ENCODE data around the gene SLC25A53. TPM values are rescaled to one million over a fixed set of nuclear protein-coding genes. Genes with fewer than 3 reads are reported as not detected.

Gene SLC25A53
- total and polyA plus RNA-seq, 2 of the 4 experiments (the other 2 are of a cell fraction), result 3.7 to 5.9 TPM

- Histone ChIP-seq H3K56ac (ENCODE audit: extremely low read depth, insufficient read depth, low read length) (no peak overlapping the region), H3K23ac (ENCODE audit: low read depth, low read length) (no peak overlapping the region), H3K4ac (ENCODE audit: low read depth, low read length) (no peak overlapping the region), H4K91ac (ENCODE audit: insufficient read depth, low read depth, low read length) (no peak overlapping the region), H3K36me3 (ENCODE audit: control insufficient read depth, insufficient read depth, low read length) (no peaks in the 10 kb centered on the region), H4K8ac (ENCODE audit: low read depth in 2 of 2, low read length in 2 of 2) (no peak overlapping the region), H3K27me3 (ENCODE audit: control insufficient read depth, insufficient read depth, low read length) (peaks cover 3% of the 10 kb centered on the region; the same call in 1 of the 2 replicates), H4K20me1 (ENCODE audit: insufficient read depth, low read length) (no peaks in the 10 kb centered on the region), H2AK5ac (ENCODE audit: low read depth, low read length) (no peak overlapping the region), H3K4me1 (ENCODE audit: control insufficient read depth, insufficient read depth, low read length) (peaks cover 2% of the 10 kb centered on the region; the same call in 1 of the 2 replicates), H2BK120ac (ENCODE audit: low read depth, low read length) (no peak overlapping the region), H3K9me1 (ENCODE audit: insufficient read depth, low read length) (0 out of 2 replicates have a peak, but pooled peaks cover 4% of the 10 kb centered on the region), H2BK20ac (ENCODE audit: low read depth, low read length) (no peak overlapping the region), H3K4me3 (ENCODE audit: insufficient read depth, low read depth, low read length) (no peak overlapping the region), H4K5ac (ENCODE audit: low read depth, low read length) (no peak overlapping the region), H3K14ac (replicated peaks; ENCODE audit: low read depth, low read length) (no peak overlapping the region), H3K9ac (ENCODE audit: low read depth, low read length) (no peak overlapping the region), H3K79me1 (ENCODE audit: low read depth in 1 of 2, low read length in 2 of 2) (0 out of 4 replicates have a peak, but pooled peaks cover 0 to 11% of the 10 kb centered on the region in 2 experiments), H3K9me3 (ENCODE audit: control insufficient read depth, insufficient read depth, low read length) (no peaks in the 10 kb centered on the region), H2AK9ac (replicated peaks; ENCODE audit: low read depth, low read length, poor library complexity) (no peak overlapping the region), H3K27ac (ENCODE audit: insufficient read depth, low read length) (no peak overlapping the region), H3K4me2 (ENCODE audit: low read depth, low read length) (no peak overlapping the region), H3K18ac (ENCODE audit: low read depth, low read length) (no peak overlapping the region), H2AFZ (replicated peaks; ENCODE audit: low read length, poor library complexity) (no peak overlapping the region), H2BK15ac (ENCODE audit: low read depth, low read length) (no peak overlapping the region), H2BK5ac (ENCODE audit: low read depth, low read length, poor library complexity, severe bottlenecking) (no peak overlapping the region)
- ChIA-PET POLR2A (ENCODE audit: unreplicated experiment) (no interaction called here), CTCF (no interaction called here)
- in situ Hi-C loops (cut with MboI; ENCODE audit: low sequenced_read_pairs) (loop anchor here (25.0 kb wide), 2 partner anchors 450 to 600 kb away; partner anchors contain the start of gene MORF4L2), dilution Hi-C loops (cut with HindIII; ENCODE audit: low sequenced_read_pairs, unreplicated experiment) (no loop called here), intact Hi-C loops (cut with micrococcal nuclease) (loop anchor here (5.0 kb wide), 1 partner anchor 450 kb away; the partner anchor contains the start of gene MORF4L2)
- ATAC-seq (ENCODE audit: low read depth) (no peak), DNase-seq (no peak)
- WGBS, 2 experiments (ENCODE audit: extremely low coverage in 2 of 2, insufficient read length in 1 of 2), result 100% methylated on average over 2 of the region's 3 CpGs; no CpG with 5 or more reads in 1 of the 2 experiments
- TF ChIP-seq NFE2L2 (IDR thresholded peaks at IDR 0.05; ENCODE audit: low read depth, low read length) (no peak), RFX5 (IDR thresholded peaks at IDR 0.05; ENCODE audit: low read depth, low read length) (no peak), POLR2A (IDR thresholded peaks at IDR 0.05; ENCODE audit: low read depth, low read length) (no peak), FOS (IDR thresholded peaks at IDR 0.05; ENCODE audit: low read depth, low read length) (no peak)
- BruUV-seq (replicated peaks), result no TSS peak
Observed at GRCh38 chrX:104137496-104137895, 19.3 kb downstream of the SLC25A53 start.

Data from IMR-90 (cell line).